ENCODE measurements around the gene C1orf216.

- TF ChIP-seq GLIS3 (CRISPR knock-in tag; IDR thresholded peaks at IDR 0.05) (no peak), PPARA (CRISPR knock-in tag; IDR thresholded peaks at IDR 0.05; ENCODE audit: borderline replicate concordance) (no peak), CSDC2 (CRISPR knock-in tag; IDR thresholded peaks at IDR 0.05) (no peak)
These were observed 26.5 kb upstream of the C1orf216 start for GRCh38 chr1:35745124-35745730.

Measured in SK-N-SH treated with all-trans-retinoic acid at 6 μM for 48 hours (cell line).